ENCODE results near the gene ZNF273. TPM values are rescaled to one million over a fixed set of nuclear protein-coding genes. Genes with fewer than 3 reads are reported as not detected.

Gene ZNF273
- total RNA-seq, 4 donors from 2014 or later, result 123 to 247 (median 164) TPM

GRCh38 chr7:64883113-64883905 lies 19.8 kb upstream of the ZNF273 start:
- Histone ChIP-seq H3K36me3 (no peaks in the 10 kb centered on the region), H3K9me3 (no peaks in the 10 kb centered on the region), H3K4me3 (peak overlapping the region; percentile 63), H3K27ac (peak overlapping the region; percentile 85), H3K4me1 (peaks cover 30% of the 10 kb centered on the region), H3K27me3 (no peaks in the 10 kb centered on the region)
- 35% methylated on average over 35 of the region's 38 CpGs for WGBS
- peak in 1 of 2 donors; percentile 70 for DNase-seq (ENCODE audit: low spot score in 2 of 2)
- TF ChIP-seq, protein P1, sequence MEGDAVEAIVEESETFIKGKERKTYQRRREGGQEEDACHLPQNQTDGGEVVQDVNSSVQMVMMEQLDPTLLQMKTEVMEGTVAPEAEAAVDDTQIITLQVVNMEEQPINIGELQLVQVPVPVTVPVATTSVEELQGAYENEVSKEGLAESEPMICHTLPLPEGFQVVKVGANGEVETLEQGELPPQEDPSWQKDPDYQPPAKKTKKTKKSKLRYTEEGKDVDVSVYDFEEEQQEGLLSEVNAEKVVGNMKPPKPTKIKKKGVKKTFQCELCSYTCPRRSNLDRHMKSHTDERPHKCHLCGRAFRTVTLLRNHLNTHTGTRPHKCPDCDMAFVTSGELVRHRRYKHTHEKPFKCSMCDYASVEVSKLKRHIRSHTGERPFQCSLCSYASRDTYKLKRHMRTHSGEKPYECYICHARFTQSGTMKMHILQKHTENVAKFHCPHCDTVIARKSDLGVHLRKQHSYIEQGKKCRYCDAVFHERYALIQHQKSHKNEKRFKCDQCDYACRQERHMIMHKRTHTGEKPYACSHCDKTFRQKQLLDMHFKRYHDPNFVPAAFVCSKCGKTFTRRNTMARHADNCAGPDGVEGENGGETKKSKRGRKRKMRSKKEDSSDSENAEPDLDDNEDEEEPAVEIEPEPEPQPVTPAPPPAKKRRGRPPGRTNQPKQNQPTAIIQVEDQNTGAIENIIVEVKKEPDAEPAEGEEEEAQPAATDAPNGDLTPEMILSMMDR (IDR thresholded peaks at IDR 0.05), result no peak
- TF ChIP-seq POLR2A (IDR thresholded peaks at IDR 0.05), result no peak
- TF ChIP-seq EP300 (IDR thresholded peaks at IDR 0.05), result no peak
- no peak for TF ChIP-seq POLR2AphosphoS5 (IDR thresholded peaks at IDR 0.05)

DNA sequence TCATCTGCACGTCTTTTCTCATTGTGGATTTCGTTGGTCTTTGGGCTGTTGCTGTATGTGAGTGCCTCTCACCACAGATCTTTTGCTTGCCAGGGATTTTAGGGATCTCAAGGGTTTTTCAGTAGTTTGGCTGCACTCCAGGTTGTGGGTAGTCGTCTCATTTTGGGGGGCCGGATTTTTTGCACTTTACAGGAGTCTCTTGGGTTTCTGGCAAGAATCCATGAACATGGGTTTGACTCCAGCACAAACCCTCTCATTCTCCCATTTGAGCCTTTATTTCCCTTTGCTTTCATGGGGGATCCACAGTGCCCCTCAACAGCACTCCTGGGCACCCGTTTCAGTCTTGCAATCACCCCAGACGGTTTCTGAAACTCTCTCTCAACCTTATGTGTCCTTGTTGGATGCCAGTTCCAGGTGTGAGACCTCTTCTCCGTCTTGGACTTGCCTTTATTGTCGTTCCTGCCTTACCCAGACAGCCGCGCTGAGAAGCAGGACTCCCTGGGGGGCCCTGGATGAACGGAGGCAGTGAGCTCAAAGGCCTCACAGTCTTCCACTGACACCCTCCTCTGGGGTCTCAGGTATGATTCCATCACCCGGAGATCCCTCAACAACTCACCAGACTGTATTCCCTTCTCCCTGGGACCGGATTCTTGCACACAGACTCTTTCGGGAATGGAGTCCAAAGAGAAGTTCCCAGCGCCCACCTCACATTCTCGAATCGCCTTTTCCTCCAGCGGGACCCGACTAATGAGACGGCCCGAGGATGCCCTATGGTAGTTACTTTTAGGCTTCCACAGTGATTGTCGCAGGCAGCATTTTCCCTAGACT lies 18.8 kb upstream of the ZNF273 start:
- Histone ChIP-seq H3K4me1 (peaks cover 40% of the 10 kb centered on the region), H3K4me3 (peak overlapping the region; percentile 63), H3K36me3 (no peaks in the 10 kb centered on the region), H3K27me3 (no peaks in the 10 kb centered on the region), H3K9me3 (no peaks in the 10 kb centered on the region), H3K27ac (no peak overlapping the region)
- 87% methylated on average over 22 of the region's 22 CpGs for WGBS
- peak; percentile 38 to 65 for DNase-seq (ENCODE audit: low spot score in 2 of 2)
- TF ChIP-seq EP300 (IDR thresholded peaks at IDR 0.05) (no peak), POLR2AphosphoS5 (IDR thresholded peaks at IDR 0.05) (no peak)
- TF ChIP-seq, protein P1 (IDR thresholded peaks at IDR 0.05), result no peak

- no peaks in the 10 kb centered on the region for H3K9me3 ChIP-seq
- DNase-seq (ENCODE audit: low spot score in 2 of 2), result peak in 1 of 2 donors; percentile 40
- TF ChIP-seq, protein P1 (IDR thresholded peaks at IDR 0.05), result no peak
- no peak for TF ChIP-seq POLR2AphosphoS5 (IDR thresholded peaks at IDR 0.05)
- no peak for TF ChIP-seq EP300 (IDR thresholded peaks at IDR 0.05)
- H3K27me3 ChIP-seq, result no peaks in the 10 kb centered on the region
- WGBS, result 90% methylated on average over 19 of the region's 19 CpGs
- H3K4me3 ChIP-seq, result no peak overlapping the region
- H3K27ac ChIP-seq, result no peak overlapping the region
- peaks cover 46% of the 10 kb centered on the region for H3K4me1 ChIP-seq
- no peaks in the 10 kb centered on the region for H3K36me3 ChIP-seq
Observed at GRCh38 chr7:64884913-64885370, 18.1 kb upstream of the ZNF273 start.

- Histone ChIP-seq H3K4me3 (no peak overlapping the region), H3K36me3 (no peaks in the 10 kb centered on the region), H3K27ac (no peak overlapping the region), H3K4me1 (peaks cover 54% of the 10 kb centered on the region), H3K9me3 (no peaks in the 10 kb centered on the region), H3K27me3 (no peaks in the 10 kb centered on the region)
- WGBS, result 93% methylated on average over 5 of the region's 5 CpGs
- DNase-seq (ENCODE audit: low spot score in 2 of 2), result peak in 1 of 2 donors; percentile 23
- TF ChIP-seq POLR2A (IDR thresholded peaks at IDR 0.05) (no peak), EP300 (IDR thresholded peaks at IDR 0.05) (no peak), POLR2AphosphoS5 (IDR thresholded peaks at IDR 0.05) (no peak)
- TF ChIP-seq, protein P1 (IDR thresholded peaks at IDR 0.05), result no peak
Observed at GRCh38 chr7:64885520-64886240, 17.4 kb upstream of the ZNF273 start.

Data from suprapubic skin (tissue), 4 donors.